ENCODE results near the gene TBC1D26.
"Not testable (repeated sequence)": the region's sequence is repeated elsewhere in the genome, so short reads cannot be mapped to it uniquely, and the experiment has no call there.

Gene TBC1D26

DNA sequence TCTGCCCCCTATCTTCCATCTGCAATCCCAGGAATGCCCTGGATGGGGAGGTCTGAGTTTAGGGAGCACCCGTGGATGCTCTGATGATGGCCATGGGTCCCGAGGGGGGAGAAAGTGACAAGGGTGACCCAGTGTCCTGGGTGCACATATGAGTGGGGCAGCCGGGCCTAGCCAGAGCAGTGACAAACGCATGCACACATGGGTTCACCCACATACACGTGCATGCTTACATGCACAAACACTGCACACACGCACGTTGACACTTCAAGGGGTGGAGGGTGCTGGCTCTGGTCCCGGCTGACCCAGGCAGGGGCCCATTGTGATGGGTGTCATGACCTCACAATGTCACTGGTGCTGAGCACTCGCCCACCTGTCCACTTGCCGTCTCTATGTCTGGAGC lies at the start of gene TBC1D26:
Gene TBC1D26, plus strand, starts transcription at position 384 of the 400 bp plus-strand sequence. CDS start 3,066 bp downstream, outside the sequence.
- not testable (repeated sequence) for DNase-seq

DNA sequence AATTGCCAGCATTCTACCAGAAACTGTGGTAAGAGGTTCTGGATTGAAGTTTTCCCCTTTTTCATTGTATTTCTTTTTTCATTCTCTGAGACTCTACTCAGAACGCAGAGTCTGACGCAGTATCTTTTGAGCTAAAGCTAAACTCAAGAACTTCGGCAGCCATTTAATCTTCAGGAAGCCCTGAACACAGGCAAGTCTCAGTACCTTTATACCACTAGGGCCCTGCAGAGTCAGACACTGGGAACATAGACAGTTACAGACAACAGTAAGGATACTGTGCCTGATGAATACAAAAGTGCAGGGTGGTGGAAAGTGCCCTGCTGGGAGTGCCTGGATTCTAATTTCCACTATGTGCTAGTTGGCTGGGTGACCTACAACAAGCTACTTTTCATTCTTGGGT lies 48.9 kb upstream of the TBC1D26 start:
- not testable (repeated sequence) for DNase-seq

DNA sequence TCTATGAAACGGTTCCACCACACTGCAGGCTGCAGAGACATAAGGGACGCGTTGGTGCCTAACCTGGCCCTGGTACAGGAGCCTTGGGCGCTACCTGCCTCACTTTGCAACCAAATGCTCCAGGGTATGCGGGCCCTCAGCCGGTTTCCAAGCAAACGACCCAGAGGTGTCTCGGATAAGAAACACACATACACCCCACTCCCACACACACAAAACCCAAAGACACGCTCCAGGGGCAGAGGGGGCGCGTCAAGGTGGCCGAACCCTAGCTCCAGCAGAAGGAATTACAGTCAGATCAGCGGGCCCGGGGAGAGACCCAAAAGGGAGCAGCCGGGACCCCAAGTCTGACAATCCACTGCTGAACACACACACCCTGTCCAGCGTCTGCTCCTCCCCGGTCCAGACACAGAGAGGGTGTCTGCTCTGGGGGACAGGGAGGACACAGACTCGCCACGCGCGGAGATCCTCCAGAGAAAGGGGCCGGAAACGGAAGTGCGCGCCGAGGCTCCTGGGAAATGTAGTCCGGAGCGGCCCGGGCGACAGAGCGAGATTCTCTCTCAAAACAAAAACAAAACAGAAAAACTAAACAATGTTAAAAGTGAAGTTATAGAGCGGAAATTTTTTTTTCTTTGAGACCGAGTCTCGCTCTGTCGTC lies 48.1 kb upstream of the TBC1D26 start, which contains the start of gene TRIM16:
Gene TRIM16, minus strand, starts transcription at position 488 of the 655 bp plus-strand sequence. CDS start 32,702 bp downstream, outside the sequence.
- peak; percentile 42 for DNase-seq

DNA sequence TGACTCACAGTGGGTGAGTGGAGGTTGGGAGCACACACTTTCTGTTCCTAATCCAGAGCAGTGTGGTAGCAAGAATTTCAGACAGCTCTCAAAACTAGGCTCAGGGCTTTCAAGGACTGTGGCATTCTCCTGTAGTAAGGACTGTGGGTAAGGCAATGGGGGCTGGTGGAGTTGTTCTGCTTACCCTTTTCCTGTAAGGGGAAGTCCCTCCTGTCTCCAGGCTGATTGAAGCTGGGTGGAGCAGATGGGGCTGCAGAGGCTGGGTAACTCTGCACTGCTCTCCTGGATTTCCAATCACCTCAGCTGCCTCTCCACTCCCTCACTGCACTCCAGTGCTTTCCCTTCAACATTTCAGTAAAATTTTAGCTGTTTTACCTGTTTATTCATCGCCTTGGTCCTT lies 44.6 kb upstream of the TBC1D26 start:
- not testable (repeated sequence) for DNase-seq

DNA sequence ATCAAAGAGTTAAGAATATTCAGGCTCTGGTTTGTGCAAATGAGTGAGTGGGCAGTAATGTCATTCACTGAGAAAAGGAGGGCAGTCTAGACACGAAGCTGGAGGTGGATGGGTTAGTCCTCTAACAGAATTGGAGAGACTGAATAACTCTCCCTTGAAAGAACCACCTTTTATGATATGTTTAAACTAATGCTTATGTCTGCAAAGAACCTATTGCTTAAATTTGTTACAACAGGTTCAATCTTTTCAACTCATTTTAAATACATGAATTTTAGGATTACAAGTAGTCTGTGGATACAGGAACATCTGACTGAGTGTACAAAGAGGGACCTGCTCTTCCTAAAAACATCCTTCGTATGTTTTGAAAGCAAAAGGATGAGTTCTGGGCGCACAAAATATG lies 33.1 kb upstream of the TBC1D26 start:
- DNase-seq: peak; percentile 24

DNA sequence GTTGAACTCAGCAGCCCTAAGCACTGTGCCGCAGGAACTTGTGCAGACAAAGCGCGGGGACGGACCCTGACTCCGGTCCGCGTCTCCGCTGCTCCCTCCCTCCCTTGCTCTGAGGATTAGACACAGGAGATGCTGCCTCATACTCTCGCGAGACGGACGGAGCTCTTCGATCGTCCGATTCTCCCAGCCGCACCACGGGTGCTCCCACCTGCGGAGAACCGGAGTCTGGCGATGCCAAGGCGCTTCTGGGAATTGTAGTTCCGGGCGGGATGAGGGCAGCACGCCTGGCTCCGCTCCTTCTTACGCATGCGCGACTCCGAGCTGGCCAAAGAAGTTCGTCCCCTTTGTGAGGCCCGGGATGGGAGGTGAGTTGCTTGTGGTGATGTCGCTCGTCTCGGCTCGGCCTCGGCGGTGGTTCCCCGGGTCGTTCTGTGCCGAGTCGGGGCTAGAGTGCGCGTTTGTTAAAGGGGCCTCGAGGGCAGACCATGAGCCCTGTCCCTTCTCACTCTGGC lies 32.6 kb upstream of the TBC1D26 start, which contains the start of gene ZNF286A:
Gene ZNF286A, plus strand, starts transcription at position 340 of the 512 bp plus-strand sequence. CDS start 578 bp downstream, outside the sequence.
- DNase-seq: peak; percentile 94

DNA sequence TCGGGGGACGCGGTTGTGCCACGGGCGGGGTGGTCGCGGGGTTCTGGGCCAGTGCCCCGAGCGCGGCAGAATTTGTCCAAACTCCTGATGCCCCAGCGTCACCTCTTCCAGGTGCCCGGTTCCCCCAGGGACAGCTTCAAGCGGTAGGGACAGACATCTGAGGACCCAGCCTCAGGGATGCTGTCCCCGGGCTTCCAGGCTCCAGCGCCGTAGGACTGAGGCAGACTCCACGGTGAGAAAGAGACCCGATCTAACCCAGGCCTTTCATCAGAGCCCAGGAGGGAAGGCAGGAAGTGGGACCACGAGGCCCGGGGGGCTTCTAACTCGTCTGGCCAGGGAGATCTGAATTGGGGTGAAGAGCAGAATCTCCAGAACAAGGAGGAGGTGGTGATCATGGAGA lies 32.1 kb upstream of the TBC1D26 start:
- DNase-seq: not testable (repeated sequence)

DNA sequence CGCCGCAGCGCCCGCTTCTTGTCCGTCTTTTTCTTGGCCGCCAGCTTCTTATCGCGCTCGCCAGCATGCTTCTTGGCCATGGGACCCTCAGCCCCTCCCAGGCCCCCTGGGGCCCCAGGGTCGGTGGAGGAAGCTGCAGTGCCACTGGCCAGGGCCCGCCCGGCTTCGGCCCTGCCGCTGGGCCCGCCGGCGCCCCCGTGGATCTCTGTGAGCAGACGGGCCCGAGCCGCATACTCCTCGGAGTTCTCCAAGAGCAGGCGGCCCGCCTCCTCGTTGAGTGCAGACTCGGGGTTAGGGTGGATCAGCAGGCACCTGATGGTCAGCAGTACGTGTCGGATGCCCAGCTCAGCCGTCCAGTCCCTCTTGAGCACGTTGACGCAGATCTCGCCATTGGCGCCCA lies 27.8 kb upstream of the TBC1D26 start:
- DNase-seq: not testable (repeated sequence)

DNA sequence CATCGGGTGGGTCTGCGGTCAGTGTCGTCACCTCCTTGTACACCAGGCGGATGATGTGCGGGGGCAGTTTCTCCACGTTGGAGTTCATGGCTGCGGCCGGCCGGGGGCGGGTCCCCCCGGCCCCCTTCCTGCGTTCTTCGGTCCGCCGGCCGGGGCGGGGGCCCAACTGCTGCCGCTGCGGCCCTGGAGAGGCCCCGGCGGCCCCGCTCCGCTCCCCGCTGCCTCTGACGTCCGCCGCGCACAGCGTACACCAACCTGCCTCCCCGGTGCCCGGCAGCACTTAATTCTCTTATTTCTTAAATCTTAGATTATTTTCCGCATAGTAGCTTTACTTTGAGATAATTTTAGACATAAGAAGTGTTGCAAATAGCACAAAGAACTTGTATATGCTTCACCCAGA lies 27.3 kb upstream of the TBC1D26 start:
- DNase-seq: not testable (repeated sequence)

DNA sequence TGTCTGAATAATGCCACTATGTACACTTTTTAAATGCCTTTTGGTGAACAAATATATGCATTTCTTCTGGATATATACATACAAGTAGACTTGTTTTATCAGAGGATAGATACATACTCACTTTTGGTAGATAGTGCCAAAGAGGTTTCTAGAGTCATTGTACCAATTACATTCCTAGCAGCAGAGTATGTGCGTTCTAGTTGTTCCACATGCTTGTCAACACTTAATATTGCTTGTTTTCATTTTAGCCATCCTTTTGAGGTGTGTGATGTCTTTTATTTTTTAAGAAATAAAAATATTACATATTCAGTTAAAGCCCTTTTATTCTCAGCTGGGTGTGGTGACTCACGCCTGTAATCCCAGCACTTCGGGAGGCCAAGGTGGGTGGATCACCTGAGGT lies 23.2 kb upstream of the TBC1D26 start:
- not testable (repeated sequence) for DNase-seq

DNA sequence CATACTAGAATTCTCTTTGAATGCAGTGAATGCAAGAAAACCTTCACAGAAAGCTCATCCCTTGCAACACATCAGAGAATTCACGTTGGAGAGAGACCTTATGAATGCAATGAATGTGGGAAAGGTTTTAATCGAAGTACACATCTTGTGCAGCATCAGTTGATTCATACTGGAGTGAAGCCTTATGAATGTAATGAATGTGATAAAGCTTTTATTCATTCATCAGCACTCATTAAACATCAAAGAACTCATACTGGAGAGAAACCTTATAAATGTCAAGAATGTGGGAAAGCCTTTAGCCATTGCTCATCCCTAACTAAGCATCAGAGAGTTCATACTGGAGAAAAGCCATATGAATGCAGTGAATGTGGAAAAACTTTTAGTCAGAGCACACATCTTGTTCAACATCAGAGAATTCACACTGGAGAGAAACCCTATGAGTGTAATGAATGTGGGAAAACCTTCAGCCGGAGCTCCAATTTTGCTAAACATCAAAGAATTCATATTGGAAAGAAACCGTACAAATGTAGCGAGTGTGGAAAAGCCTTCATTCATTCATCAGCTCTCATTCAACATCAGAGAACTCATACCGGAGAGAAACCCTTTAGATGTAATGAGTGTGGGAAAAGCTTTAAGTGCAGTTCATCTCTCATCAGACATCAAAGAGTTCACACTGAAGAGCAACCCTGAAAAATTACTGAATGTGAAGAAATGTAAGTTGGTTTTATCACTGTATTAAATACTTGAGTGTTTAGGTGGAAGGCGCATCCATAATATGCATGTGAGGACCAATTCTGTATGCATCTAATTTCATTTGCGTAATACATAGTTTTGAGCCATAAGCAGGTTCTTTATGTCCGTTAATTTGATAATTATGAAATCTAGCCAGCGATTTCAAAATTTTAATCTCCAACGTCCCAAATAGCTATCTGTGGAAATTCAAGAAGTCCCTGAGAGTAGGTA lies 15.2 kb upstream of the TBC1D26 start:
- DNase-seq: not testable (repeated sequence)

DNA sequence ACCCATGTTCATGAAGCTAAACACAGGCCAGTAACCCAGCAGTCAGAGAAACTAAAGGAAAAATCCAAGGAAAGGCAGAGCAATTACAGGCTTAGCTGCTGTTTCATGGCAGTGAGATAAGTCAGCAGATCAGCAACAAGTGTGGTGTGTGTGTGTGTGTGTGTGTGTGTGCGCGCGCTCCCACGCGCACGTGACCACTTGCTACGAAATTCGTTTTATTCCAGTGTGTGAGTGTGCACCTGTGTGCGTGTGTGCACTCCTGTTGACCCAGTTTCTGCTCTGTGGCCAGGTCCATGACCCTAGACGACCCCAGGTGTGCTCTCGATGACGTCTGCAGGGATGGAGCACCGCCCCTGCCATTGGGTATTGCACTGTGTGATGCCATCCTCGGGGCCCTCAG lies 1.5 kb upstream of the TBC1D26 start:
- DNase-seq: not testable (repeated sequence)

DNA sequence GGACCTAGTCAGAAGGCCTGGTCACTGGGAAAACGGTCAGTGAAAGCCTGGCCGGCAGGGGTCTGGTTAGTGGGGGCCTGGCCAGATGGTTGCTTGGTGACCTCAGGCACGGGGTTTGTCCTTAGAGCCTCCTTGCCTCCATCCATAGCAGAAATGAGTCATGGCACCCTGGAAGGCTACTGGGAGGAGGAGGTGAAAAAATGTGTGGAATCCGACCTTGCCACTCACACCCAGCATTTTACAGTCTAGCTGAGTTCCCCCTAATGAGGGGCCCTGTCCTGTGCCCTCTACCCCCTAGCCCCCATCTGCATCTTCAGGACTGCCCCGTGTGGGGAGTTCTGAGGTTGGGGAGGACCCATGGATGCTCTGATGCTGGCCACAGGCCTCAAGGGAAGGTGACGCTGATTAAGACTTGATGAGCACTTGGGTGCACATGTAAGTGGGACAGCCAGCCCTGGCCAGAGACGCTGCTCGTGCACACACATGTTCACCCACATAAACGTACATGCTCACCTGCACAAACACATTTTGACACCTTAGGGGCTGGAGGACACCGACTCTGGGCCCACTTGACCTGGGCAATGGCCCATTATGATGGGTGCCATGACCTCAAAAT lies 1.2 kb downstream of the TBC1D26 start:
- DNase-seq: not testable (repeated sequence)

DNA sequence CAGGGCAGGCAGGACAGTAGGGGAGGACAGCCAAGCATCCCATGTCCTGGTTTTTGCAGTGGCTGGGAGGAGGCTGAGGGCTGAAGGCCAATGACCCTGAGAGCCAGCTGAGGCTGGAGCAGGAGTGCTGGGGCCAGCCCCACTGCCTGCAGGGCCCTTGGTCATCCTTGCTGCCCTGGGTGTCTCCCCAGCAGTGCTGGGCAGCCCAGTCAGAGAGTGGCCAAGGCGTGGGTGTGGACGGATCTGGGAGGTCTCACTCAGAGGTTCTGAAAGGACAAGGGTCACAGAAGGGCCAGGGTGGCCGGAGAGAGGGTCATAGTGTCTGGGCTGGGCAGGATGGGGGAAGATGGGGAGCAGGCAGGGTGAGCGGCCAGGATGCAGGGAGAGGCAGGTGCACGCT lies 4.5 kb downstream of the TBC1D26 start:
- DNase-seq: not testable (repeated sequence)

DNA sequence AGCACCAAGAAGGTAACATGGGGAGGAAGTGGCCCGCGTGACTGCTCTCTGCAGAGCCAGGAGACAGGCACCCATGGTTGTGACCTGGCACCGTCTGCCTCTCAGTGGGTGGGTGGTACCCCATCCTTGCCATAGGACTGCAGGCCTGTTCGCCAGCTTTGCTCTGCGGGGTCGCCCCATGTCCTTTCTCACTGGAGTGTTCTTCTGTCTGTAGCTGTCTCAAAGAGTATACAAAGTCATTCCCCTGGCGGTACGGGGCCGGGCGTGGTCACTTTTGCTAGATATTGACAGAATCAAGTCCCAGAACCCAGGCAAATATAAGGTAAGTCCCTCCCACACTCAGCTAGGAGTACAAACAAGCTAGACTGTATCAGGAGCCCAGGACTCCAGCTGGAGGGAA lies 6.0 kb downstream of the TBC1D26 start:
- no peak for DNase-seq

DNA sequence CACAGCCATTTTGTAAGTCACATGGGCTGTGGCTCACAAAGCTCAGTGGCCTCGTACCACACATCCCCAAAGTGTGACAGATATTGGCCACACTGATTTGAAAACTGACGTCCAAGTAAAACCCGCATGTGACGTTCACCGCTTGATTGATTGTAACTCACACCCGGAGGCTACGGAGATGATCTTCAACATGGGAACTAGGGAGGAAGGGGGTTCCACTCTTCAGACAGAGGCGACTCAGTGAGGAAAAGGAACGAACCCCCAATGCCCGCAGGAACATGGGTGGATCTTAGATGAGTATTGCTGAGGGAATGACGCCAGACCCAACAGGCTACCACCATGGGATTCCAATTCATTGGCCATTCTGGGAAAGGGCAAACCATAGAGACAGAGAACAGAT lies 7.2 kb downstream of the TBC1D26 start:
- not testable (repeated sequence) for DNase-seq

DNA sequence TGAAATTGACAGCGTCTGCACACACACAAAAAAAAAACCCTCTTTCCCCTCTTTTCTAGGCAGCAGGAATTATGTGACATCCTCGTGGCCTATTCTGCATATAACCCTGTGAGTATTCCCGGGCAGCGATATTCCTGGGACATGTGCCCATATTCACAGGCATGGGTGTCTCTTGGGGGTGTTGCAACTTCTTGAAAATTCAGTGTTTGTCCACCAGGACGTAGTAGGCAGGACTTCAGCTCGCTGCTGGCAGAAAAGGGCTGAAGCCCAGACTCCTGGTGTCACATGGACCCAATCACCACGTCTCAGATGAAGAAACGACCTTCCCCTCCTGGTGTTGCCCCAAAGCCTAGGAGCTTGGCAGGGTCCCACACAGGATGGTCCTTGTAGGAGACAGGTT lies 8.0 kb downstream of the TBC1D26 start:
- DNase-seq: not testable (repeated sequence)

DNA sequence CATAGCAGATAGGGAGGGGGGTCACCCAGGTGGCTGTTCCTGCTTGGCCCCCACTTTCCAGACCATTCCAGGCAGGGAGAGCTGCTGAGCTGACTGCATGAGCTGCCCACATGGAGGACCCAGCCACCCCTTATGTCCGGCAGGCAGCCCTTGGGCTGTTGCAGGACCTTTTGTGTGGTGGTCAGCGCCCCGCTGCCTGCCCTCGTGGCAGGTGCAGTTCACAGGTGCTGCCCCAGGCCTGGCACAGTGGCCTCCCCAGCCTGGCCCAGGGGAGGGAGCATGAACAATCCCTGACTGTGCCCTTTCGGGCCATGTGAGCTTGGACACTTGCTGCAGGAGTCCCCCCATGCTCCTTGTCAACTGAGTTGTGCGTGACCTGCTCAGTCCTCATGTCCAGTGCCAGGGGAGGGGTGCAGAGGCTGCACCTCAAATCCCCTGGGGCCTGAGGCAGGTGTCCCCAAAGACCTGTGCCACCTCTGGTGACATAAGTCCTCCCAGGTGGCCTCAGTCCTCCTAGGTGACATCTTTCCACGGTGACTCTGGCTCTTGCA lies 8.6 kb downstream of the TBC1D26 start:
- no peak for DNase-seq

DNA sequence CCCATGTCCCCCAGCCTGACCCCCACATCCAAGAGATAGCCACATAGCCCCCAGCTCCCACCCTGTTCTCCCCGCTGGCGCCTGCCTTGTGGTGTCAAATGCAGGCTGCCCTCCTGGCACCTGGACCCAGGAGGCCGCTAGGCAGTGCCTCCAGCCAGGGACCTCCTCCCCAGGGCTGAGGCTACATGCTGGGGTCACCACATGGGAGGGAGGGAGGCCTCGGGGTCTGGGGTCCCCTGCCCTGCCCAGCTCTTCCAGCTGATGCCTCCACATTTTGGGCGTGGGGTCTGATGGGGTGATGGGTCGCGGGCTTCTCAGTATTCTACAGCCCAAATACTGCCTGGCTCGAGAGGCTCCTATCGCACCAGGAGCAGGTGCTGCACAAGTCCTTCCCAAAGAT lies 9.5 kb downstream of the TBC1D26 start:
- no peak for DNase-seq

DNA sequence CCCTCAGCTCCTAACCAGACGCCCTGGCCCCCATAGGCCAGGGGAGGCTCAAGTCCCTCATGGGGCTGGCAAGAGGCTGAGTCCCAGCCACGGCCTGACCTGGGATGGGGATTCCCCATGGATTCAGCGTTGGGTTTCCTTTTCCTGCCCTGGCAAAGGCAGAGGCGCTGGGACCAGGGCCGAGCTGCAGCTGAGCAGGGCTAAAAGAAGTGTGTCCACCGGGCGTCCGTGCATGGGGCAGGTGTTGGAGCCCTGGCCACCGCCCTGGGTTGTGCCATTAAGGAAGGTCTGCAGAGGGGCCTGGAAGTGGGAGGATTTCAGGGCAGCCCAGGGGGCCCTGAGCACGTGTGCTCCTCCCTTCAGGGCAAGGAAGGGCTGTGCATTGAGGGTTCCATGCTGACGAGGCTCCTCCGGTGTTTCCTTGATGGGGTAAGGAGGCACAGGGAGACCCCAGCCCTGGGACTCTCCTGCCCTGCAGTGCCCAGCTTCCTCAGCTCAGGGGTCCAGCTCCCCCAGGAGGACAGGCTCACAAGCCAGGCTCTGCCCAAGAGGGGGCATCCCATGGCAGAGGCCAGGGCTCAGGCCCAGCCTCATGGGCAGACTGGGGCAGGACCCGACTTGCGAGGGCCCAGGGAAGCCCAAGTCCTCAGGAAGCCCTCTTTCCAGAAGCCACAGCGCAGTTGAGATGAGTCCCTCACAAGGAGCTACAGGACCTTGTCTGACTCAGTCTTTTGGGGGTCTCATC lies 10.1 kb downstream of the TBC1D26 start:
- no peak for DNase-seq

DNA sequence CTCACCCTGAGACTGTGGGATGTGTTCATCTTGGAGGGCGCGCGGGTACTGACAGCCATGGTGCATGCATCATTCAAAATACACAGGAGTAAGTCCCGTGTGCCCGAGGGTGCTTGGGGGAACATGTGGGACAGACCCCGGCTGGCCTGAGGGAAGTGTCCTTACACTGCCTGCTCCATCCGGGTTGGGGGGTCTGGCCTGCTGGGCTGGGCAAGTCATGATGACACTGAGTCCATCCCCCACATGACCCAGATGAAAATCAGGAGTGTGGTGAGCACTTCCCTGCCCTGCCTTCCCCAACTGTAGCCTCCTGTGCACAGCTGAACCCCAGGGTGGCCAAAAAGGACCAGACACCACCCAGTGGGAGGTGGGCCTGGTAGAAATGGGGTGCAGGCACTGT lies 10.8 kb downstream of the TBC1D26 start:
- DNase-seq: no peak
